ENCODE measurements around the gene RRP8.

The RRP8 gene

DNA sequence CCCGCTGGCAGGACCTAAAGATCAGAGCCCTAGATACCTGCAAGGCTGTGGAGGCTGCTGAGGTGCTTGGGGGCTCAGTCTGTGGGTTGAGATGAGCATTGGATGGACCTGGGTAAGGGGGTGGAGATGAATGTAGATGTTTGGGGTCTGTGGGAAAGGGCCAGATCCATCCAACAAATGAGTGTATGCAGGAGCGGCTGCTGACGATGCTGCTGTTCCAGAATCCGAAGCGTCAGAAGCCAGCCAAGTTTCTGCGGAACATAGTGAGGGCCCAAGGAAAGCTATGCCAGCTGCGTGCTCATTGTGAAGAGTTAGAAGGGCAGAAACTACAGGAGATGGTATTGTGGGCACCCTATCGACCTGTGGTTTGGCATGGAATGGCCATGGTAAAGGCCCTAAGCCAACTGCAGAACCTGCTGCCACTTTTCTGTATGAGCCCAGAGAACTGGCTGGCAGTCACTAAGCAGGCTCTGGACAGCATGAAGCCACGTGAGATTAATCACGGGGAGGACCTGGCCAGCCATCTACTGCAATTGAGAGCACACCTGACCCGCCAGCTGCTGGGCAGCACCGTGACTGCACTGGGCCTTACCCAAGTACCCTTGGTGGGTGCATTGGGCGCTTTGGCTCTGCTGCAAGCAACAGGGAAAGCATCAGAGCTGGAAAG is 36.6 kb downstream of the RRP8 start:
- no peak for DNase-seq

DNA sequence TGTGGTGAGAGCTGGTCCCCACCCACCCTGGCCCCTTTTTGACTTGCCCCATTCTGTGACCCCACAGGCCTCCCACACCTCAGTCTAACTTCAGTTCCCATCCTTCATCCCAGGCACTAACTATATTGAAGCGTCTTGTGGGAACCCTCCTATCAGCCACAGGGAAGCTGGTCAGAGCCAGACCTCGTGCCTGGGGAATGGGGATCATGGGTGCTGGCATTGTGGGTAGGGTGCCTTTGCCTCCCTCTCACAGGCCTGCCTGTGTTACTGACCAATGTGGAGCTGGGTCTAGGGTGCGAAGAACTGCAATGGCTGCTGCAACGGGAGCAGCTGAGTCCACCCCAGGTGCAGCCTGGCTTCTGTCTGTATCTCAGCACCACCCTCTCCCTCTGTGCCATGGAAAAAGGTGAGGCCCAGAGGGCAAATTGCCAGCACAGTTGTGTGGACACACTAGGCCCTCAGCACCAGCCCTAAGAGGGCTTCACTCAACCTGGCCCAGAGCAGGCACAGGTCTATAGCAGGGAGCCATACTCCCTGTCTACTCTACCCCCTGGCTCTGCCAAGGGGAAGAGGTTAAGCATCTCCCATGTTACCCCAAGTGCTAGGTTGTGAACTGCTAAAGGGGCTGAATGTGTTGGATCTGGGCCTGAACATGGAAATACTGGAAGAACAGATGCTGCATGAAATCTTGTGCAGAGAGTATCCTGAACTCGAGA is 37.3 kb downstream of the RRP8 start:
- DNase-seq: no peak

DNA sequence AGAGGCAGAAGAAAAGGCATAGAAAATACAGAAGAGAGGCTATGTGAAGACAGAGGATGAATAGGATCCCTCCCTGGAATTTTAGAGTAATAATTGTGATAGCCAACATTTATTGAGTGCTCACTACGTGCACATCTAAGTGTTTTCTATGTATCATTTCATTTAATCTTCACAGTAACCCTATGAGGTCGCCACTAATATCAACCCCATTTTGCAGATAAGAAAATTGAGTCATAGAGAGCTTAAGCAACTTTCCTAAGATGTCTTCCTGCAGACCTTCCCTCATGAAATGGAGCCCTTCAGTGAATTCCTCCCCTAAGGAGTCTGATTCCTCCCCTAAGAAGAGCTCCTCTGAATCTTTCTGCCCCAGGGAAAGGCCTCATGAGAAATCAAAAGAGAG is 38.1 kb downstream of the RRP8 start:
- DNase-seq: no peak

DNA sequence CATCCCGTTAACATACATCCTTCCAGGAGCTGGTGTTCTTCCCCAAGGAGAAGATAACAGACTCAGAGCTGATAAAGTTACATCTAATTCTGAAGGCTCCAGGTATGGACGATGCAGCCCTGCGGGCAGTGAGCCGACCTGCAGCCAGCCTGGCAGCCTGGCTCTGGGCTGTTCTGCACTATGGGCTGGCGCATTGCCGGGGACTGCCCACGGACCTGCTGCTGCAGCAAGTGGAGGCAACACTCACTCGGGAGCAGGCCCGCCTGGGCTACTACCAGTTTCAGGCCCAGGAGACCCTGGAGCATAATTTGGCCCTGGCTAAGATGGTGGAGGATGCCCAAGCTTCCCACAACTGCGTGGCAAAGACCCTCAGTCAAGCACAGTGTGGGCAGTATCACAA is 39.7 kb downstream of the RRP8 start:
- no peak for DNase-seq

DNA sequence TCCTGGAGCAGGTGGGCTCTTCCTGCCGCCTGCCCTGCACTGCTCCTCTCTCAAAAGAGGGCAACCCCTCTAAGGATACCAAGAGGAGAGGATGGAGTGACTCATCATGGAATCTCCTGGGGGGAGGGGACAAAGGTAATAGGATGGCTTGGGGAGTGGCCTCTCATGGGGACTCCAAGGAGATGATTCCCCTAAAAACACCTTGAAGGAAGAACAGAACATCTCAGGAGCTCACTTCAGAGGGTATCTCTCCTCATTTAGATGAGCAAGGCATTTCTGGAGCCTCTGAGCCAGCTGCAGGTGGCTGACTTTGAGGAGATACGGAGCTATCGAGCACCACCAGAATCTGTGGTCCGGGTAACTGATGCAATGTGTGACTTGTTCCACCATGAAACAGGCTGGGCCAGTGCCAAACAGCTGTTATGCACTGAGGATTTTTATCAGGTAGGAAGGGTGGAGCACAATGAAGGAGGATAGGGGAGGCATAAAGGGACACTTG is 40.2 kb downstream of the RRP8 start:
- DNase-seq: no peak

DNA sequence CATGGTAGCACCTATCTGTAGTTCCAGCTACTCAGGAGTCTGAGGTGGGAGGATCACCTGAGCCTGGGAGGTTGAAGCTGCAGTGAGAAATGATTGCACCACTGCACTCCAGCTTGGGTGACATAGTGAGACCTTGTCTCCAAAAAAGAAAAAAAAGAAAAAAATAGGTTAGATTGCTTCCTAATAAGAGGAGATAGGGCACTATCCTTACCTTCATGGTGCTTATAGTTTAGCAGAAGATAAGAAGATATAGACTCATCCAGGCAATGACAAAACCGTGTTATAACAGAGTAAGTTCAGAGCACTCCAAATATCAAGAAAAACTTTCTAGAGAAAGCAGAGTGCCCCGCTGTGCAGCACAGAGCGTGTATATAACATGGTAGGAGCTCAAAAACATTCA is 42.1 kb downstream of the RRP8 start:
- DNase-seq: no peak

DNA sequence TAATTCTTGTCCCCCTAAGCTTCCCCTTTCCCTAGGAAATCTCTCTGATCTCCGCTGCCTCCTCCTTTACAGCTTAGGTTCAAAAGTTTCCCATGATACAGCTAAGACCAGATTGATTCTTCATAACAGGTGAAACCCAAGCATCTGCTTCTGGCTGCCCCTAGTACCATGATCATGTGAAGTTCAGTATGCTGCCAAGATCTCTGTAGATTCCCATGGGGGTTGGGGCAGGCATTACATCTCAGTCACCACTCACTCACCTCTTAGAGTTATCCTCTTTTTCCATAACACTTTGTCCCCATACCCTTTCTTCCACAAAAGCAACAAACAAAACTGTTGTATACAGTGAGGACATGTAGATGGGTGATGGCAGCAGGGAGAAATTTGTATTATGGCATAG is 44.0 kb downstream of the RRP8 start:
- DNase-seq: no peak

DNA sequence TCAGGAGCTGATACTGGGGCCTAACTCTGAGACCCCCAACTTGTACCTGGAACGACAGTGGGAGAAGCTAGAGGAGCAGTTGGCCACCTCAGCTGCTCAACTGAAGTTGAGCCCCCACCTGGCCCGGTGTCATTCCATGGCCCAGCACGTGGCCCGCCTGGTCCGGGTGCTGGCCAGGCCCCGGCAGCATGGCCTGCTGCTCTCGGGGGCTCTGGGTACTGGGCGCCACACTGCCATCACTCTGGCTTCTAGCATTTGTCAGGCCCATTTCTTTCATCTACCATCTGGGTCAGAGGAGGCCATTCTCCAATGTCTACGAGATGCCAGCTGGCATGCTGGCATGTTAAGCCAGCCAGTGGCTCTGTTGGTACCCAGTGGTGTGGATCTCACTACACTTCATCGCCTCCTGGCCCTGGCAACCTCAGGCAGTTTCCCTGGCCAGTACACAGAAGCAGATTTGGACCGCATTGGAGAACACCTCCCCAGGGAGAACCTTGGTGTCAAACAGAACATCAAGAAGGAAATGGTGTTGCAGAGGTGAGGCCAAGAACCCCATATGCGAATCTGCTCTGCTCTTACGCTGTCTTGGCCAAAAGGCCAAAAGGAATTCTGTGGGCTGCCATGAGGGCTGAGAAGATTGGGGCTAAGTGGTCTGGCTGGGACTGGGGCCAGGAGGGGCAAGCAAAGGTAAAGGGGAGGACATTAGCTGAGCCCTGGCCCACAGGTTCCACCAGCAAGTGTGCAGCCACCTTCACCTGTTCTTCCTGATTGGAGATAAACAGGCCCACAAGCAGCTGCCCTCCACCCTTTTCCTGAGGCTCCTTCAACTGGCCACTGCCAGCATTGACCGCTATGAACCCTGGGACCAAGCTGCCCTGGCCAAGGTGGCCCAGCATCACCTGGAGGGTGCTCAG is 45.4 kb downstream of the RRP8 start:
- DNase-seq: peak; percentile 42

DNA sequence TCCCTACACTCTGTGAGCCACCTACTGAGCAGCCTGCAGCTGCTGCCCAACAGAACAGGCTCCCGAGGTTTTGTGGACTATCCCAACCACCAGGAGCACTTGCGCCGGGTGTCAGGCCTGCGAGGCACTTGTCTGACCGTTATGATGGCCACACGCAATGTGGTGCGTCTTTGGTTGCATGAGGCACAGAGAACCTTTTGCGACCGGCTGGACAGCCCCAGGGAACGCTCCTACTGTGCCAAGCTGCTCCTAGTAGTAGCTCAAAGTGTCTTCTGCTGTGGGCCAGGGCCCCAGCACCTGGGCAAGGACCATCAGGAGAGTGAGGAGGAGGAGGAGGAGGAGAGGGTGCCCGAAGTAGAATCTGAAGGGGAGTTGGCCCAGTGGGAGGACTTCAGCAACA is 46.4 kb downstream of the RRP8 start:
- DNase-seq: no peak

DNA sequence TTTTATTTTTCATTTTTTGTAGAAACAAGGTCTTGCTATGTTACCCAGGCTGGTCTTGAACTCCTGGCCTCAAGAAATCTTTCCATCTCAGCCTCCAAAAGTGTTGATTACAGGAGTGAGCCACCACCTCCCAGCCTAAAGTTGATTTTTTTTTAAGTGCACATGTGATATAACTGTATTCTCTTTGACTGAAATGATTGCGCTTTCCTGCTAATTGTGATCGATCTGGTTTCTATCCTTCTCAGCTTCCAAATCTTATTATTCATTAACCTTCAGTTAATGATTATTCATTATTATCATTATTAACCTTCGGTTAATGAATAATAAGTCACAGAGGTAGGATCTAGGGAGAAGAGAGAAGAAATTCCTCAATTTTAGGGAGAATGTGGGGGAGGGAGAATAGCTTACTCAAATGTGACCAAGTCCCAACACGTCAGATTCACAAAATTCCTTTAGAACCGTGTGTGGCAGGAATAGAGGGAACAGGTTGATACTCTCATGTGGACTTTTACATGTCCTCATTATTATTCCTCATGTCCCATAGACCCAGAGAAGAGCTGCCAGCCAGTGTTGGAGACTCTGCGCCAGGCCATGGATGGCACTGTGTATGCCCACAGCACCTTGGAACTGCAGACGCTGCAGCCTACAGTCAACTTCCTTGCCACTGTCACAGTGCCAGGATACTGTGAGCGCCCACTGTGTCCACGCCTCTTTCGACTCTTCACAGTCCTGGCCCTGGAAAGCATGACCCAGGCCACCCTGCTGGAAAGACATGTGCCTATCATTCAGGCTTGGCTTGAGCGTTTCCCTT is 47.1 kb downstream of the RRP8 start:
- no peak for DNase-seq

DNA sequence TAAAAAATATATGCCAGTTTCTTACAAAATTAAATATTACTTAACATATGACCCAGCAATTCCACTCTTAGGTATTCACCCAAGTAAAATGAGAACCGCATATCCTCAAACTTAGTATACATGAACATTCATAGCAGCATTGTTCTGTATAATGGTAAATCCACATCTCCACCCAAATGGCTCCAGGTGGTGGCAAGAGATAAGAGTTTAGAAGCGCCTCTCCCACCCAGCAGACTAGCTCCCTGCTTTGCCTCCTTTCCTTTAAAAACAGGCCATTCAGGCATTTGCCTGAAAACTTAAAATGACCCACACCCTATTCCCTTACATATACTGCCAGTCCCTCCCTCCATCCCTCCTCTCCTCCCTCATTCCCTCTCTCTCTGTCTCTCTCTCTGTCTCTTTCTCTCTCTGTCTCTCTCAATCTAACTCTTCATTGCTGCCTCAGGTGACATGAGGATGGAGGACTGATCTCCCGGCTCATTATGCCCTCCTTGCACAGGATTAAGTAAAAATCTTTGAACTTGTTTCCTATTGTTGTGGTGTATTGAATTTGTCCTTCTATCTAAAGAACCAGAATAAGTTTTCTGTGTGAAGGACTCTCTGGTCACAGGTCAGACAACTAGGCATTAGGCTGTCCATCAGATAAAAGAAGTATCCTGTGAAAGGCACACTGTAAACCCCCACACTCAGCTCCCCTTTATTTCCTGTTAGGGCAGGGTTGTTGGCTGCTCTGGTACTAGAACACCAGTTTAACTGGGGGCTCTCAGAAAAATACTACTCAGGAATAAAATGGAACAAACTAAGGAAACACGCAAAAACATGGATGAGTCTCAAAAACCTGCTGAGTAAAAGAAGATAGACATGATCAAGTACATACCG is 48.3 kb downstream of the RRP8 start:
- no peak for DNase-seq

DNA sequence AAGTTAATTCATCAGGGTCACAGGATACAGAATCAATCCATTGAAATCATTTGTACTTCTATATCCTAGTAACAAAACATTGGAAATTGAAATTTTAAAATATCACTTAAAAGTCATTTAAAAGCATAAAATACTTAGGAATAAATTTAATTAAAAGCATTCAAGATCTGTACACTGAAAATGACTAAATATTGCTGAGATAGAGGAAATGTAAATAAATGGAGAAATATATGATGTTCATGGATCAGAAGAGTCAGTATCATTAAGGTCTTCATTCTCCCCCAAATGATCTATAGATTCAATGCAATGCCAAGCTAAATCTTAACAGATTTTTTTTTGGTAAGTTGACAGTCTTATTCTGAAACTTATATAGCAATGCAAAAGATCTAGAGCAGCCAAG is 49.8 kb downstream of the RRP8 start:
- DNase-seq: no peak

DNA sequence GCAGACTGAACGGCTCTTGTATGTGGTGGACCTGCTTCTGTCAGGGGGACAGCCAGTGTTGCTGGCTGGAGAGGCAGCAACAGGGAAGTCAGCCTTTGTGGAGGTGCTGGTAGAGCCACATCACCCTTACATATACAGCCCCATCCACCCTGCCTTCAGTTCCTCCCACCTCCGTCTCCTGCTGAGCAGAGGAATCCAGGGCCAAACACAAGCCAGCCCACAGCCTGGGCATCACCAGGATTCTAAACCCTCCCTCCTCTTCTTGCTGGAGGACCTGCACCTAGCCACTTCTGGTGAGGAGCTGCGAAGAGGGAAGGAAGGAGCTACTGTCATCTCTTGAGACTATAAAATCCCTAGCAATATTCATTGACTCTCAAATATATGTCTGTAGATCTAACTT is 54.8 kb downstream of the RRP8 start:
- no peak for DNase-seq

DNA sequence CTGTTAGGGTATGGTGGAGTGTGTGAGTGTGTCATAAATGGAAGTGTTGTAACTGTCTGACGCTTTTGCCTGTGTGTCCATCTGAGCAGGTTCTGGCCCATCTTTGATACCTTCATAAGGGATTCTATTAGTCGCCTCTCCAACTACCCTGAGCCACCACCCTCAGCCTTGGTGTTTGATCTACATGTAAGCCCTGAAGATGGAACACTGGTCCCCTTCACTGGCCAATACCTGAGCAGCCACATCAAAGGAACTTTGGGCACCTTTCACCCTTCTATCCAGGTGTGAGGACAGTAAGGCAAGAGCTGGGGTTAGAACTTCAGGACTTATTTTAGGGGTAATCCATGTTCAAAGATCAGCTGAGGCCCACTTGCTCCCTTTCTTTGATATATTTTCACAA is 55.3 kb downstream of the RRP8 start:
- no peak for DNase-seq

DNA sequence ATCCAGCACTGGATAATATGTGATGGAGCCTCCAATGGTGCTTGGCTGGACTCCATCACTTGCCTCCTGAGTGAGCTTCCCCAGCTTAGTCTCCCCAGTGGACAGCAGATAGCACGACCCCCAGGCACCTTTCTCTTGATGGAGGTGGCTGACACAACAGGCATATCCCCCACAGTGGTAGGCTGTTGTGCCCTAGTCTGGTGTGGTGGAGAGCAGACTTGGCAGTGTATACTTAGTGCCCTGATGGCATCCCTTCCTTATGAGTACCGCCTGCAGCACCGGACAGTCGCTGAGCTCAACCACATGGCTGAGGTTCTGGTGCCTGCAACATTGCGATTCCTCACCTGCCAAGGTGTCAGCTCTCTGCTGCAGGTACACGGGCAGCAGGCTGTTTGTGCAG is 56.2 kb downstream of the RRP8 start:
- no peak for DNase-seq

DNA sequence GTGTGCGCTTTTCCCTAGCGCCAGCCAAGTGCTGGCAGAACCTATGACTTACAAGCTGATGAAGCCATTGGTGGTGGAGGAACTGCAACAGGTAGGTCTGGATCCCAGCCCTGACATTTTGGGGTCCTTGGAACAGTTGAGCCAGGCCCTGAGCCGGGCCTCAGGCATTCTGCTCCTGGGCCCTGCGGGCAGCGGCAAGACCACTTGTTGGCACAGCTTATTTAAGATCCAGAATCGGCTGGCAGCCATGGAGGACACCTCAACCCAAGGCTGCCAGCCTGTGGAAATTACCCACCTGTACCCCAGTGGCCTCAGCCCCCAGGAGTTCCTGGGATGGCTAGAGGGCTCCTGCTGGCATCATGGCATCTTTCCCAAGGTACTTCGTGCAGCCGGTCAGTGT is 56.7 kb downstream of the RRP8 start:
- DNase-seq: no peak

DNA sequence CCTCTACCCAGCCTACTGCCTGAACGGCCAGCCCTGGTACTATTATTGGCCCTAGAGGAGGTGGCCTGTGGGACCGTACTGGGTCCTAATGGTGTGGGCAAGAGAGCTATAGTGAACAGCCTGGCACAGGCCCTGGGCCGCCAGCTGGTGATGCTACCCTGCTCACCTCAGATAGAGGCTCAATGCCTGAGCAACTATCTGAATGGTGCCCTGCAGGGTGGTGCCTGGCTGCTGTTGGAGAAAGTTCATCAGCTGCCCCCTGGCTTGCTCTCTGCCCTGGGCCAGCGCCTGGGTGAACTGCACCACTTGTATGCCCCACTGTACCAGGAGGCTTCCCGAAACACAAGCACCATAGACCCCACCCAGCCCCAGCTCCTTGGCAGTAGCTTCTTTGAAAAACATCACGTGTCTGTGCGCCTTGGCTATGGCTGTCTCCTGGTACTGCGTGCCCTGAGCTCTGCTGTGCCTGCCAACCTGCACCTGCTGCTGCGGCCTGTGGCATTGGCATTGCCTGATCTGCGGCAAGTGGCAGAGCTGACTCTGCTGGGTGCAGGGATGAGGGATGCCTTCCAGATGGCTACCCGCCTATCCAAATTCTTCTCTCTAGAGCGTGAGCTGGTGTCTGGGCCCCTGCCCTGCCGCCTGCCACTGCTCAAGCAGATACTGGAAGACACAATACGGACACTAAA is 57.4 kb downstream of the RRP8 start:
- DNase-seq: no peak
